RWPE1 (cell line): ENCODE results near the gene GPR4.

Source experiments
- CTCF ChIA-PET: fragments of 350-600 bp; sonication (Branson Sonifier 250); formaldehyde crosslinking; extraction: SDS; loops from one replicate; lab custom pipeline; 2021; lab: Yijun Ruan, JAX
- POLR2A ChIA-PET: fragments of 400-600 bp; formaldehyde crosslinking; extraction: SDS; loops from one replicate; lab custom pipeline; 2020; ENCODE audit warnings: antibody characterized with exemption; ENCODE audit not compliant: low non-redundant PET; lab: Yijun Ruan, JAX
- DNase-seq: peaks from one replicate; pipeline ENCODE4 v3.0.0; 2012; ENCODE audit warnings: low spot score
- H3K27ac ChIP-seq: fragments of 450-650 bp; 2 replicates; pipeline ENCODE4 v1.5.1; 2017
- CTCF ChIP-seq: fragments of 450-650 bp; conservative IDR thresholded peaks from 2 replicates; pipeline ENCODE4 v1.5.1; 2017; ENCODE audit warnings: low read depth, mild to moderate bottlenecking

GPR4 gene

GRCh38 chr19:45564131-45564780 lies 37.8 kb downstream of the GPR4 start:
- H3K27ac ChIP-seq = peak overlapping the region; percentile 35
- TF ChIP-seq CTCF = no peak
- DNase-seq = no peak
- POLR2A ChIA-PET = no interaction called here
- CTCF ChIA-PET = interaction anchor here (0.6 kb wide), 1 partner anchor 44 kb away, joined by 4 read pairs; no protein-coding TSS in a partner anchor

- H3K27ac ChIP-seq = peak overlapping the region; percentile 9; the same call in 1 of the 2 replicates
- ChIA-PET POLR2A (no interaction called here), CTCF (no interaction called here)
- TF ChIP-seq CTCF = no peak
- no peak for DNase-seq
Measured at GRCh38 chr19:45560686-45561085, 41.3 kb downstream of the GPR4 start.

- TF ChIP-seq CTCF = no peak
- ChIA-PET CTCF (interaction anchor here (0.6 kb wide), 1 partner anchor 720 kb away, joined by 6 read pairs; no protein-coding TSS in a partner anchor), POLR2A (no interaction called here)
- DNase-seq = no peak
- peak overlapping the region; percentile 9; the same call in 1 of the 2 replicates for H3K27ac ChIP-seq
Measured at GRCh38 chr19:45560038-45560437, 42.0 kb downstream of the GPR4 start.

- peak; percentile 49 for DNase-seq
- POLR2A ChIA-PET = no interaction called here
- TF ChIP-seq CTCF = peak; percentile 68
- peak overlapping the region; percentile 43; the same call in 1 of the 2 replicates for H3K27ac ChIP-seq
- CTCF ChIA-PET = interaction anchor here (0.5 to 1.2 kb wide), 10 partner anchors 9 to 238 kb away, joined by 3 to 5 read pairs (median 3); no protein-coding TSS in a partner anchor
Measured at GRCh38 chr19:45558399-45558878, 43.6 kb downstream of the GPR4 start.

- DNase-seq = no peak
- peak overlapping the region; percentile 43; the same call in 1 of the 2 replicates for H3K27ac ChIP-seq
- no peak for TF ChIP-seq CTCF
- POLR2A ChIA-PET = no interaction called here
- CTCF ChIA-PET = interaction anchor here (0.6 kb wide), 1 partner anchor 50 kb away, joined by 3 read pairs; no protein-coding TSS in a partner anchor
Measured at GRCh38 chr19:45556835-45557234, 45.2 kb downstream of the GPR4 start.

DNA sequence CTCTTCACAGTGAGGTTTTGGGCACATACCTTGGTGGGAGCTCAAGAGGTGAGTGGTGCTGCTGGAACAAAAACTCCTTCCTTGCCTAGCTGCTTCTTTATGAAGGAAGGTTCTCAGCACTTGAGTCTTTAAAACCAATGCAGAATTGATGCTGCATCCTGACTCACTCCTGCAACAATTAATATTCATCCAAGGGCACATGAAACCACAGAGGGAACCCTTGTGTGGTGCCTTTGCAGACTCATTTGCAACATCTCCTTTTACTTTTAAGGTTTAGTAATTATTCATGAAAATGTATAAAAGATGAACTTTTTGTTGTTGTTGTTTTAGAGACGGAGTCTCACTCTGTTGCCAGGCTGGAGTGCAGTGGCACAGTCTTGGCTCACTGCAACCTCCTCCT lies 47.5 kb downstream of the GPR4 start:
- no peak for DNase-seq
- ChIA-PET CTCF (no interaction called here), POLR2A (no interaction called here)
- no peak for TF ChIP-seq CTCF
- peak overlapping the region; percentile 33; the same call in 1 of the 2 replicates for H3K27ac ChIP-seq
